Fibroblast of skin of back (primary cell): ENCODE data around the gene GNAS.
"Not testable (repeated sequence)": the region's sequence is repeated elsewhere in the genome, so short reads cannot be mapped to it uniquely, and the experiment has no call there.

ENCODE experiments used
- DNase-seq: peaks from one replicate; pipeline ENCODE4 v3.0.0-alpha.2; 2013

GNAS gene

DNA sequence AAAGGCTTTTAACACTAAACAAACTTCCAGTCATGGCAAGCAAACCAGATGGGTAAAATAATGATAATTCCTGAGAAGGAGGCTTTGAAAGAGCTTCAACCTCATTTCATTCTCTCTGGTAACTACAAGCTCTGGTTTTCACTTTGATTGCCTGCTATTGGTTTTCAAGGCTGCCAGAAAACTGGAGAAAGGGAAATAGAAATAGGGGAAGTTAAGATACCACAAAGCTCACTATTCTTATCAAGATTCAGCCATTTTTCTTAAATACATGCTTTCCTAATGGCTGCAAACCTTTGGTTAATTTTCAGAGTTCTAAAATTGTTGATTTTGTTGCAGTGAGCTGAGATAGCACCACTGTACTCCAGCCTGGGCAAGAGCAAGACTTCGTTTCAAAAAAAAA is 86.0 kb downstream of the GNAS start:
- no peak for DNase-seq

DNA sequence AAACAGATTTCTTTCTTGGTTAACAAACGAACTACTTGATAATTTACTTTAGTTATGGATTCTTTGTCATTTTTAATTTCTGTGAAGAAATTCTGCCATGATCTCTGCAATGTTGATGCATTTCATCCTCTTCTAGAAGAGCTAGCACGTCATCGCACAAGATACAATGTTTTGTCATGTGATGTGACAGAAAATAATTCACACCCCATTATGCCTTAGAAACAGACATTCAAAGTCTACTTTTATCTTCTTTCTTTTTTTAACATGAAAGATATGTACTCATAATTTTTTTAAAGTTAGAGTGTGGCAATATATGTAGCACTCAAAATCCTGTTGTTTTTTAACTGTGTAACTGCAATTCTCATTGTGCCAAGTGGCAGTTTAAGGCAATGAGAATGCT is 89.0 kb downstream of the GNAS start:
- no peak for DNase-seq

DNA sequence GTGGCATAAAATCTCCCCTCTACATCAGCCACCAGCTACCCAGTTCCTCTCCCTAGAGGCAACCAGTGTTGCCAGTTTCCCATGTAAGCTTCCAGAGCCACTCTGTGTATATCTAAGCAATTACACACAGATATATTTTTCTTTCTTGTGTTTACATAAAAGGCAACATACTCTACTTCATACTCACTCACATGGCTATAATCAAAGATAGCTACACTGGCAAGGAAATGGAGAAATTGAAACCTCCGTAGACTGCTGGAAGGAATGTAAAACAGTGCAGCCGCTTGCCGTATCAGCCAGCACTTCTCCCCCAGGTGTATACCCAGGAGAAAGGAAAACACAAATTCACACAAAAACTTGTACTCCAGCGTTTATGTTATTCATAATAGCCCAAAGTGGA is 90.0 kb downstream of the GNAS start:
- peak; percentile 9 for DNase-seq

DNA sequence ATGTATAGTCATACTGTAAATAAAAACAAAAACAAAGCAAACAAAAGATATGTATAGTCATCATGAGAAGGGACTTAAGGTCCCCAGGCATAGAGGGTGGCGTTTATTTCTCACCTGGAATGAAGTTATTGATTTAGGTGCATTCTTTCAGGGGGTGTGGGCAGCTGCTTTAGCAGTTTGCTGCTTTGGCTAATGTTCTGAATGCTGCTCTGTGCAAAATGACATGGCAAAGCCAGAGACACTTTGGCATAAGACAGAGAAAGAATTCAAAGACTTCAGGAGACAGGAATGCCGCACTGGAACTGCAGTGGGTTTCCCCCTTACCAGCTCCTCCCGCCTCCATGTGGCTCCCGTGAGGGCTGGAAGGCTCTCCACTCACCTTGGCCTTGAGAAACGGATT is 92.1 kb downstream of the GNAS start:
- no peak for DNase-seq

DNA sequence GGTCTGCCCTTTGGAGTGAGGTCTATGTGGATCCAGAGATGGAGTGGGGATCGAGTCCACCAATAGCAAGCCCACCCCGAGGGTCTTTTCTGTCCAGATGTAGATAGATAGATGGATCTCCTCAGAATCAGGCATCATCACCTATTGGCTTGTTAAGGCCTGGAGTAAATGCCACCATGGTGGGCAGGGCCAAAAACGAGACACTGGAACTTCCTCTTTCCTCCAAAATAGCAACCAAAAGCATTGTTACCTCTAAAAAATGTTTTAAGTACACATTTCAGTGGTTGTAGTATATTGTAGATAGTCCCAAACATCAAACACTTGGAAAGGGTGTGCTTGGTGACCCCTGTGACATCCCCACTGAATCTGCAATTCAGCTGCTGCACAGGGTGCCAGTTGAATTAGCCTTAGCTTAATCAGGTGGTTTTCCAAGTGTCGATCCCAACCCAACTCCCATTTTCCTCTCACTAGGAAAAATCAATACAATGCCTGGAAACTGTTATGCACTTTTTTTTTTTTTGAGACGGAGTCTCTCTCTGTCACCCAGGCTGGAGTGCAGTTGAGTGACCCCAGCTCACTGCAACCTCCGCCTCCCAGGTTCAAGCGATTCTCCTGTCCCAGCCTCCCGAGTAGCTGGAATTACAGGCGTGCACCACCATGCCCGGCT is 93.6 kb downstream of the GNAS start:
- no peak for DNase-seq

DNA sequence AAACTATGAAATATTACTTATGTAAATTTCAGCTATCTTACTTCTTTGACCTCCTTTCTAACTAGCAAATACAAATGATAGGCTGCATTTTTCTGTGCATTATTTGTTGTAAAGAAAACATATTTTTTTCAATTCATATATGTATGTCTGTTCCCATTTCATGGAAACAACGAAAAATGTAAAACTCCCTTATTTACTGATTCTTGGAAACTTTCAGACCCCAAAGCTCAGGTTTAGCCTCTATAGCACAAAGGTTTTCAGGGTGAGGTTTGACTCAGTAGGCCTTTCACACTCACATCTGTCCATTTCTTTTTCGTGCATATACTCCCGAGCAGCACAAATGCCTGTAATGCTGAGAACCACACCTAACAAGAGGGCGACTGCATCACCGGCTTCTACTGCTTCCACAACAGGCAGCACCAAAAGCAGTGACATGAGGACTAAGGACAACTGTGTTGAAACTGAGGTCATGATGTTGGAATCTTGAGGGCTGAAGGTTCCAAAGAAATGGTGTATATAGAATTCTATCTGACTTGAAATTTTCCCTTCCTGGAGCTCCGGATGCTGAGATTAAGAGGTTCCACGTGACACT is 95.4 kb downstream of the GNAS start:
- DNase-seq = not testable (repeated sequence)

DNA sequence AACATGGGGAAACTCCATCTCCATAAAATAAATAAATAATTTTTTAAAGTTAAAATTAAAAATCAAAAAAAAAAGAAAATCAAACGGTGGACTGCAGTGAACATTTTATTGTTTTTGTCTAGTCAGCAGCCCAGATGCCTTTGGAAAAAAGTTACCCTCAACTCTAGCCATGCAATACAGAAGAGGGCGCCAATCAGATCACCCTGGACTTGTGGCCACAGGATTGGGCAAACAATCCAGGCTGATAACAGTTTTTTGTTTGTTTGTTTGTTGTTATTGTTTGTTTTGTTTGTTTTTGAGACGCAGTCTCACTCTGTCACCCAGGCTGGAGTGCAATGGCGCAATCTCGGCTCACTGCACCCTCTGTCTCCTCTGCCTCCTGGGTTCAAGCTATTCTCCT is 98.1 kb downstream of the GNAS start:
- DNase-seq = no peak

DNA sequence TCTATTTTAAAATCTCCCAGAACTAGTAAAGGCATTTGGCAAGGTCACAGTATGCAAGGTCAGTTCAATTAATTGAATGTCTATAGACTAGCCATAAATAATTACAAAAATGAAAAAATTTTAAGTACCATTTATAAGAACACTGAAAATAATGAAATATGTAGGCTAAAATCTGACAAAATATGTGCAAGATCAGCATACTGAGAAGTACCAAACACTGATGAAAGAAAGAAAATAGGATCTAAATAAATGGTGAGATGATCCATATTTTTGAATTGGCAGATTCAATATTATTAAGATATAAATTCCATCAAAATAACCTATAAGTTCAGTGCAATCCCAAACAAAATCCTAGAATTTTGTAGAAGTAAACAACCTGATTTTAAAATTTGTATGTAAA is 100.5 kb downstream of the GNAS start:
- DNase-seq = no peak

DNA sequence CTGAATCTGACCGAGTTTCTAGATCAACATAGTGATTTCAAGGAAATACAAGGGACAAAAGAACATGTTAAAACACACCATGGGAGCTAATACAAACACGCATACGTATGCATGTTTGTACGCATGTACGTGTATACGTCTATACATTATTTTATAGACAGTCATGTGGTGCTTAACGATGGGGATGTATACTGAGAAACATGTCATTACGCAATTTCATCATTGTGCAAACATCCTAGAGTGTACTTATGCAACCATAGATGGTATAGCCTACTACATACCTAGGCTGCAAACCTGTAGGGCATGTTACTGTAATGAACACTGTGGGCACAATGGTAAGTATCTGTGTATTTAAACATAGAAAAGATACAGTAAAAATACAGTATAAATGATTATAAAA is 103.6 kb downstream of the GNAS start:
- no peak for DNase-seq

DNA sequence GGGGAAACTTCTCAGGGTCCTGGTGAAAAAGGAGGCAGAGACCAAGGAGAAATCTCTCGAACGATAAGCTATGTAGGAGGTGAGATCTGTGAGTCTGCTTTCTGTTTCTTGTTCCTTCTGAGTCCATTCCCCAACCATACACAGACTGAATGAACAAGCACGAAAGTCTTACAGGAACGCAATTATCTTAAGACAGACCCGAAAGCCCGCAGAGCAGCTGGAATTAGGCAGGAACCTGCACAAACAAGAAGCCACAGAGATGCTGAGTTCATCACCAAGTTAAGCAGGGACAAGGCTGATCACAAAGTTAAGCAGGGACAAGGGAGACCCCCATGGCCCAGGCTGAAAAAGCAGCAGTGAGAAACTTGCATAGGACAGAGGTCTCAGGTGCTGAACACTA is 107.1 kb downstream of the GNAS start:
- no peak for DNase-seq
